22Rv1 (cell line): ENCODE measurements around the gene SSBP2.

Source experiments
- ZFX ChIP-seq: fragments of 450-650 bp; IDR thresholded peaks from 2 replicates; pipeline ENCODE4 v1.6.1; 2017; ENCODE audit warnings: antibody characterized with exemption, borderline replicate concordance
- TF ChIP-seq, protein P1 (sequence below): fragments of 450-650 bp; IDR thresholded peaks from 2 replicates; pipeline ENCODE4 v1.5.1; 2017; ENCODE audit warnings: mild to moderate bottlenecking

DNA sequence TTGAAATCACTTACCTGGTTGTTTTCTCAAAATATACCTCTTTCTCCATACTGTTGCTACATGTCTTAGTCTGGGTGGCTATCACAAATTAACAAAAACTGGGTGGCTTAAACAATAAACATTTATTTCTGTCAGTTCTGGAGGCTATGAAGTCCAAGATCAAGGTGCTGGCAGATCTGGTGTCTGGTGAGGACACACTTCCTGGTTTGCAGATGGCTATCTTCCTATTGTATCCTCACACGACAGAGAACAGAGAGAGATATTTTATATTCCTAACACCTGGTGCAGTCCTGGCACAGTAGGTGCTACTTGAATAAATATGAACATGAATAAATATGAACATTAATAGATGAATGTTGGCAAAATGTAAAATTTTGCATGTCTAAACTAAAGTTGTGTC lies 192.7 kb downstream of the SSBP2 start:
- TF ChIP-seq, protein P1, sequence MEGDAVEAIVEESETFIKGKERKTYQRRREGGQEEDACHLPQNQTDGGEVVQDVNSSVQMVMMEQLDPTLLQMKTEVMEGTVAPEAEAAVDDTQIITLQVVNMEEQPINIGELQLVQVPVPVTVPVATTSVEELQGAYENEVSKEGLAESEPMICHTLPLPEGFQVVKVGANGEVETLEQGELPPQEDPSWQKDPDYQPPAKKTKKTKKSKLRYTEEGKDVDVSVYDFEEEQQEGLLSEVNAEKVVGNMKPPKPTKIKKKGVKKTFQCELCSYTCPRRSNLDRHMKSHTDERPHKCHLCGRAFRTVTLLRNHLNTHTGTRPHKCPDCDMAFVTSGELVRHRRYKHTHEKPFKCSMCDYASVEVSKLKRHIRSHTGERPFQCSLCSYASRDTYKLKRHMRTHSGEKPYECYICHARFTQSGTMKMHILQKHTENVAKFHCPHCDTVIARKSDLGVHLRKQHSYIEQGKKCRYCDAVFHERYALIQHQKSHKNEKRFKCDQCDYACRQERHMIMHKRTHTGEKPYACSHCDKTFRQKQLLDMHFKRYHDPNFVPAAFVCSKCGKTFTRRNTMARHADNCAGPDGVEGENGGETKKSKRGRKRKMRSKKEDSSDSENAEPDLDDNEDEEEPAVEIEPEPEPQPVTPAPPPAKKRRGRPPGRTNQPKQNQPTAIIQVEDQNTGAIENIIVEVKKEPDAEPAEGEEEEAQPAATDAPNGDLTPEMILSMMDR: no peak
- TF ChIP-seq ZFX: no peak
